Measurements from ENCODE around the gene RTCA.
"Not testable (repeated sequence)": the region's sequence is repeated elsewhere in the genome, so short reads cannot be mapped to it uniquely, and the experiment has no call there.

Gene RTCA

GRCh38 chr1:100265931-100266740, at the start of gene RTCA:
TSS of gene RTCA (plus strand) at chr1:100266216. CDS start at chr1:100266376, 160 bp downstream.
- peak; percentile 95 for DNase-seq (ENCODE audit: low spot score)

- DNase-seq (ENCODE audit: low spot score), result no peak
Measured at GRCh38 chr1:100217834-100218233, 48.2 kb upstream of the RTCA start.

GRCh38 chr1:100219457-100219856, 46.6 kb upstream of the RTCA start:
- no peak for DNase-seq (ENCODE audit: low spot score)

GRCh38 chr1:100219883-100220282, 46.1 kb upstream of the RTCA start:
- DNase-seq (ENCODE audit: low spot score), result no peak

GRCh38 chr1:100222428-100222827, 43.6 kb upstream of the RTCA start:
- DNase-seq (ENCODE audit: low spot score), result no peak

- DNase-seq (ENCODE audit: low spot score), result no peak
Measured at GRCh38 chr1:100229681-100230443, 36.2 kb upstream of the RTCA start.

- DNase-seq (ENCODE audit: low spot score), result no peak
Measured at GRCh38 chr1:100230765-100231164, 35.3 kb upstream of the RTCA start.

GRCh38 chr1:100231721-100232120, 34.3 kb upstream of the RTCA start:
- no peak for DNase-seq (ENCODE audit: low spot score)

- DNase-seq (ENCODE audit: low spot score), result no peak
Measured at GRCh38 chr1:100232156-100232555, 33.9 kb upstream of the RTCA start.

- DNase-seq (ENCODE audit: low spot score), result not testable (repeated sequence)
Measured at GRCh38 chr1:100233566-100233965, 32.5 kb upstream of the RTCA start.

GRCh38 chr1:100234432-100234831, 31.6 kb upstream of the RTCA start:
- DNase-seq (ENCODE audit: low spot score), result peak; percentile 54

- no peak for DNase-seq (ENCODE audit: low spot score)
Measured at GRCh38 chr1:100237091-100237490, 28.9 kb upstream of the RTCA start.

- no peak for DNase-seq (ENCODE audit: low spot score)
Measured at GRCh38 chr1:100239961-100240360, 26.1 kb upstream of the RTCA start.

- no peak for DNase-seq (ENCODE audit: low spot score)
Measured at GRCh38 chr1:100240631-100241030, 25.4 kb upstream of the RTCA start.

- no peak for DNase-seq (ENCODE audit: low spot score)
Measured at GRCh38 chr1:100246738-100247137, 19.3 kb upstream of the RTCA start.

- peak; percentile 15 for DNase-seq (ENCODE audit: low spot score)
Measured at GRCh38 chr1:100249155-100249536, 16.9 kb upstream of the RTCA start.

GRCh38 chr1:100249537-100250257, 16.3 kb upstream of the RTCA start, which contains the start of gene DBT:
TSS of gene DBT (minus strand) at chr1:100249834. CDS start at chr1:100249820, 14 bp downstream.
- peak; percentile 95 for DNase-seq (ENCODE audit: low spot score)

GRCh38 chr1:100250264-100250663, 15.8 kb upstream of the RTCA start:
- DNase-seq (ENCODE audit: low spot score), result no peak

- no peak for DNase-seq (ENCODE audit: low spot score)
Measured at GRCh38 chr1:100250807-100251206, 15.2 kb upstream of the RTCA start.

- DNase-seq (ENCODE audit: low spot score), result no peak
Measured at GRCh38 chr1:100252901-100253300, 13.1 kb upstream of the RTCA start.

GRCh38 chr1:100253552-100253951, 12.5 kb upstream of the RTCA start:
- DNase-seq (ENCODE audit: low spot score), result no peak

- not testable (repeated sequence) for DNase-seq (ENCODE audit: low spot score)
Measured at GRCh38 chr1:100256273-100256672, 9.7 kb upstream of the RTCA start.
